ENCODE measurements around the gene CROCC2.

CROCC2 gene

GRCh38 chr2:240930096-240930630 is 24.0 kb downstream of the CROCC2 start:
- TF ChIP-seq GABPA (IDR thresholded peaks at IDR 0.05; ENCODE audit: low read depth) = no peak
- TF ChIP-seq, protein P1, sequence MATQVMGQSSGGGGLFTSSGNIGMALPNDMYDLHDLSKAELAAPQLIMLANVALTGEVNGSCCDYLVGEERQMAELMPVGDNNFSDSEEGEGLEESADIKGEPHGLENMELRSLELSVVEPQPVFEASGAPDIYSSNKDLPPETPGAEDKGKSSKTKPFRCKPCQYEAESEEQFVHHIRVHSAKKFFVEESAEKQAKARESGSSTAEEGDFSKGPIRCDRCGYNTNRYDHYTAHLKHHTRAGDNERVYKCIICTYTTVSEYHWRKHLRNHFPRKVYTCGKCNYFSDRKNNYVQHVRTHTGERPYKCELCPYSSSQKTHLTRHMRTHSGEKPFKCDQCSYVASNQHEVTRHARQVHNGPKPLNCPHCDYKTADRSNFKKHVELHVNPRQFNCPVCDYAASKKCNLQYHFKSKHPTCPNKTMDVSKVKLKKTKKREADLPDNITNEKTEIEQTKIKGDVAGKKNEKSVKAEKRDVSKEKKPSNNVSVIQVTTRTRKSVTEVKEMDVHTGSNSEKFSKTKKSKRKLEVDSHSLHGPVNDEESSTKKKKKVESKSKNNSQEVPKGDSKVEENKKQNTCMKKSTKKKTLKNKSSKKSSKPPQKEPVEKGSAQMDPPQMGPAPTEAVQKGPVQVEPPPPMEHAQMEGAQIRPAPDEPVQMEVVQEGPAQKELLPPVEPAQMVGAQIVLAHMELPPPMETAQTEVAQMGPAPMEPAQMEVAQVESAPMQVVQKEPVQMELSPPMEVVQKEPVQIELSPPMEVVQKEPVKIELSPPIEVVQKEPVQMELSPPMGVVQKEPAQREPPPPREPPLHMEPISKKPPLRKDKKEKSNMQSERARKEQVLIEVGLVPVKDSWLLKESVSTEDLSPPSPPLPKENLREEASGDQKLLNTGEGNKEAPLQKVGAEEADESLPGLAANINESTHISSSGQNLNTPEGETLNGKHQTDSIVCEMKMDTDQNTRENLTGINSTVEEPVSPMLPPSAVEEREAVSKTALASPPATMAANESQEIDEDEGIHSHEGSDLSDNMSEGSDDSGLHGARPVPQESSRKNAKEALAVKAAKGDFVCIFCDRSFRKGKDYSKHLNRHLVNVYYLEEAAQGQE (IDR thresholded peaks at IDR 0.05; ENCODE audit: insufficient replicate concordance, low read depth) = no peak
- TF ChIP-seq, protein P2, sequence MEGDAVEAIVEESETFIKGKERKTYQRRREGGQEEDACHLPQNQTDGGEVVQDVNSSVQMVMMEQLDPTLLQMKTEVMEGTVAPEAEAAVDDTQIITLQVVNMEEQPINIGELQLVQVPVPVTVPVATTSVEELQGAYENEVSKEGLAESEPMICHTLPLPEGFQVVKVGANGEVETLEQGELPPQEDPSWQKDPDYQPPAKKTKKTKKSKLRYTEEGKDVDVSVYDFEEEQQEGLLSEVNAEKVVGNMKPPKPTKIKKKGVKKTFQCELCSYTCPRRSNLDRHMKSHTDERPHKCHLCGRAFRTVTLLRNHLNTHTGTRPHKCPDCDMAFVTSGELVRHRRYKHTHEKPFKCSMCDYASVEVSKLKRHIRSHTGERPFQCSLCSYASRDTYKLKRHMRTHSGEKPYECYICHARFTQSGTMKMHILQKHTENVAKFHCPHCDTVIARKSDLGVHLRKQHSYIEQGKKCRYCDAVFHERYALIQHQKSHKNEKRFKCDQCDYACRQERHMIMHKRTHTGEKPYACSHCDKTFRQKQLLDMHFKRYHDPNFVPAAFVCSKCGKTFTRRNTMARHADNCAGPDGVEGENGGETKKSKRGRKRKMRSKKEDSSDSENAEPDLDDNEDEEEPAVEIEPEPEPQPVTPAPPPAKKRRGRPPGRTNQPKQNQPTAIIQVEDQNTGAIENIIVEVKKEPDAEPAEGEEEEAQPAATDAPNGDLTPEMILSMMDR (IDR thresholded peaks at IDR 0.05; ENCODE audit: insufficient read depth, low read length) = no peak
- no peak for TF ChIP-seq POLR2AphosphoS5 (IDR thresholded peaks at IDR 0.05; ENCODE audit: low read depth)
- TF ChIP-seq SPI1 (IDR thresholded peaks at IDR 0.05; ENCODE audit: borderline replicate concordance, low read depth) = no peak
- DNase-seq (ENCODE audit: low read depth in 1 of 2, low spot score in 1 of 2) = no peak
- Histone ChIP-seq H3K27me3 (ENCODE audit: insufficient read depth, poor library complexity, severe bottlenecking) (peaks cover 4% of the 10 kb centered on the region), H3K27ac (replicated peaks) (no peak overlapping the region), H3K4me3 (replicated peaks; ENCODE audit: insufficient read depth, low read length) (no peak overlapping the region)

GRCh38 chr2:240930631-240931318 is 24.6 kb downstream of the CROCC2 start:
- no peak overlapping the region for H3K27ac ChIP-seq (replicated peaks)
- no peak overlapping the region for H3K4me3 ChIP-seq (replicated peaks; ENCODE audit: insufficient read depth, low read length)
- H3K27me3 ChIP-seq (ENCODE audit: insufficient read depth, poor library complexity, severe bottlenecking) = peaks cover 4% of the 10 kb centered on the region
- TF ChIP-seq, protein P1 (IDR thresholded peaks at IDR 0.05; ENCODE audit: insufficient replicate concordance, low read depth) = no peak
- TF ChIP-seq, protein P2 (IDR thresholded peaks at IDR 0.05; ENCODE audit: insufficient read depth, low read length) = no peak
- no peak for TF ChIP-seq POLR2AphosphoS5 (IDR thresholded peaks at IDR 0.05; ENCODE audit: low read depth)
- TF ChIP-seq SPI1 (IDR thresholded peaks at IDR 0.05; ENCODE audit: borderline replicate concordance, low read depth) = no peak
- no peak for TF ChIP-seq GABPA (IDR thresholded peaks at IDR 0.05; ENCODE audit: low read depth)
- no peak for DNase-seq (ENCODE audit: low read depth in 1 of 2, low spot score in 1 of 2)

DNA sequence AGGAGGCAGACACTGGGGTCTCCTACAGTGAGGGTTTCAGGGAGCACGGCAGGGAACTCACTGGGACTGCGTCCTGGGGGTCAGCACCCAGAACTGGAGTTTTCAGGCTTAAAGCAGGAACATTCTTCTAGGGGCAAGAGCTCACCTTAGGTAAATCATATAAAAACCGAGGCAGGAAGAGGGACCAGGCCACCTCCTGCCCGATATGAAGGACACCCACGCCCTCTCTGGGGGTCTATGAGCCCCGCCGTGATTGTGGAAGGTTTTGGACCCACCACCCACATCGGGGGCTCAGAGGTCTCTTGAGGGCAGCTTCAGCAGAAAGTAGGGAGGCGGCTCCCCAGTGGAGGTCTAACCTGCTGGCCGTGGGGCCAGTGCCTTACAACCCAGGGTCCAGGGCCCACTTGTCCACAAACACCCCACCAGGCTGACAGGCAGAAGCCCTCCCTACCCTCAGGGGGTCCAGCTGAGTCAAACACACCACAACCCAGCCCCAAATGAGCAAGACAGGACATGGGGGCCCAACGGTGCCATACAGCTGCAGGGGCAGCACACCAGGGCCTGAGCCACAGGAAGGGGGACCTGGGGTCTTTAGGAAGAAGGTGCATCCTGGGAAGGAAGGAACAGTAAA is 25.3 kb downstream of the CROCC2 start:
- TF ChIP-seq, protein P2 (IDR thresholded peaks at IDR 0.05; ENCODE audit: insufficient read depth, low read length) = no peak
- DNase-seq (ENCODE audit: low read depth in 1 of 2, low spot score in 1 of 2) = no peak
- Histone ChIP-seq H3K27ac (replicated peaks) (no peak overlapping the region), H3K4me3 (replicated peaks; ENCODE audit: insufficient read depth, low read length) (no peak overlapping the region), H3K27me3 (ENCODE audit: insufficient read depth, poor library complexity, severe bottlenecking) (peaks cover 2% of the 10 kb centered on the region)

Measured in HL-60 (cell line).